Activated CD4-positive, alpha-beta memory T cell treated with anti-CD3 and anti-CD28 coated beads for 36 hours (primary cell): ENCODE results near the gene STARD5. TPM values are rescaled to one million over a fixed set of nuclear protein-coding genes. Genes with fewer than 3 reads are reported as not detected.
"Not testable (repeated sequence)": the region's sequence is repeated elsewhere in the genome, so short reads cannot be mapped to it uniquely, and the experiment has no call there.

ENCODE experiments used
- CTCF ChIA-PET: fragments of 350-600 bp; sonication (Branson Sonifier 250); formaldehyde crosslinking; loops from one replicate; lab custom pipeline; 2021; ENCODE audit warnings: antibody characterized with exemption, inconsistent platforms; lab: Charles Lee
- POLR2A ChIA-PET: fragments of 350-600 bp; sonication (Branson Sonifier 250); formaldehyde crosslinking; loops from one replicate; lab custom pipeline; 2021; ENCODE audit warnings: antibody characterized with exemption; lab: Charles Lee
- DNase-seq: peaks from one replicate; pipeline ENCODE4 v3.0.0-alpha.2; 2020
- H3K27ac Mint-ChIP-seq: one replicate; pipeline ENCODE4 v1.8.0; 2021; ENCODE audit warnings: mixed read lengths
- H3K27me3 Mint-ChIP-seq: one replicate; pipeline ENCODE4 v1.8.0; 2021; ENCODE audit warnings: mixed read lengths
- H3K36me3 Mint-ChIP-seq: one replicate; pipeline ENCODE4 v1.8.0; 2021; ENCODE audit warnings: mixed read lengths
- H3K4me1 Mint-ChIP-seq: one replicate; pipeline ENCODE4 v1.8.0; 2021; ENCODE audit warnings: low read depth, mixed read lengths
- H3K4me3 Mint-ChIP-seq: one replicate; pipeline ENCODE4 v1.8.0; 2021; ENCODE audit warnings: mild to moderate bottlenecking, mixed read lengths
- H3K9me3 Mint-ChIP-seq: one replicate; pipeline ENCODE4 v1.8.0; 2021; ENCODE audit warnings: mixed read lengths
- intact Hi-C: fragments of 100-400 bp; cut with micrococcal nuclease; formaldehyde crosslinking; loops from one replicate; pipeline ENCODE4 v1.15.1; 2023
- total RNA-seq, 2 experiments: library from RNA; stranded (reverse); gene quantifications; one replicate each; pipeline ENCODE4 v1.2.3, GENCODE V29; 2021

Gene STARD5
- total RNA-seq, 2 experiments from 2014 or later: 7.3 to 9.1 TPM

- Mint-ChIP-seq H3K36me3 (no peaks in the 10 kb centered on the region), H3K4me1 (peaks cover 8% of the 10 kb centered on the region), H3K27ac (no peak overlapping the region), H3K27me3 (no peaks in the 10 kb centered on the region), H3K9me3 (no peaks in the 10 kb centered on the region), H3K4me3 (no peak overlapping the region)
- ChIA-PET CTCF (interaction anchor here (0.6 to 5.7 kb wide), 18 partner anchors 11 to 359 kb away, joined by 3 to 65 read pairs (median 4); partner anchors contain the start of gene STARD5), POLR2A (no interaction called here)
- peak; percentile 51 for DNase-seq
- intact Hi-C loops: loop anchor here (10.0 kb wide), 1 partner anchor 58 kb away; no protein-coding TSS in a partner anchor
These were observed 12.6 kb upstream of the STARD5 start for GRCh38 chr15:81336568-81336967.

DNA sequence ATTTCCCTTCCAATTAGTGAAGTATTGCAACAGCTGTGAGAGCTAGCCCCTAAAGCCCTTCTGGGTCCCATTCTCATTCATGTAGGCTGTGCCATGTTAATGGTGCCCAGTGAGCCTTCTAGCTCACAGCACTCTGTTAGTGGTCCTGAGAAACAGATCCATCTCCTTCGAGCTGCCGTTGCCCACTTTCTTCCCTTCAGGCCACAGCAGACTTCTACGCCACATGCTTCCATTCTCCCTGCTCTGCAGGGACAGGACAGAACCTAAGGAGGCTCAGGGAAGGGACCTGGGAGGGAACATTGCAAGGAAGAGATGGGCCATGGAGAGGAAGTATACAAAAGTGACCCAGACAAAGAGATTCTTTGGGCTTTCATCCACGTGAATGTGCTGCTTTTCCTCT is 11.7 kb upstream of the STARD5 start:
- DNase-seq: no peak

GRCh38 chr15:81334768-81335435 is 11.0 kb upstream of the STARD5 start:
- Mint-ChIP-seq H3K27ac (no peak overlapping the region), H3K4me3 (no peak overlapping the region), H3K9me3 (no peaks in the 10 kb centered on the region), H3K36me3 (no peaks in the 10 kb centered on the region), H3K4me1 (peaks cover 8% of the 10 kb centered on the region), H3K27me3 (no peaks in the 10 kb centered on the region)
- POLR2A ChIA-PET: no interaction called here
- intact Hi-C loops: loop anchor here (1.0 to 10.0 kb wide), 2 partner anchors 60 kb away; no protein-coding TSS in a partner anchor
- no peak for DNase-seq
- CTCF ChIA-PET: interaction anchor here (1.3 to 5.7 kb wide), 6 partner anchors 9 to 69 kb away, joined by 3 to 65 read pairs (median 3); no protein-coding TSS in a partner anchor

More for the DNA sequence above, 11.7 kb upstream of the STARD5 start:
- no peak overlapping the region for H3K4me3 Mint-ChIP-seq
- peaks cover 8% of the 10 kb centered on the region for H3K4me1 Mint-ChIP-seq
- CTCF ChIA-PET: interaction anchor here (0.5 to 5.7 kb wide), 7 partner anchors 8 to 69 kb away, joined by 3 to 65 read pairs (median 4); no protein-coding TSS in a partner anchor
- intact Hi-C loops: loop anchor here (10.0 kb wide), 1 partner anchor 59 kb away; no protein-coding TSS in a partner anchor
- POLR2A ChIA-PET: no interaction called here
- H3K27me3 Mint-ChIP-seq: no peaks in the 10 kb centered on the region
- no peaks in the 10 kb centered on the region for H3K9me3 Mint-ChIP-seq
- no peak overlapping the region for H3K27ac Mint-ChIP-seq
- no peaks in the 10 kb centered on the region for H3K36me3 Mint-ChIP-seq

GRCh38 chr15:81333363-81333762 is 9.4 kb upstream of the STARD5 start:
- no peak for DNase-seq
- H3K27me3 Mint-ChIP-seq: no peaks in the 10 kb centered on the region
- H3K4me3 Mint-ChIP-seq: no peak overlapping the region
- intact Hi-C loops: loop anchor here (10.0 kb wide), 1 partner anchor 61 kb away; no protein-coding TSS in a partner anchor
- H3K36me3 Mint-ChIP-seq: no peaks in the 10 kb centered on the region
- H3K4me1 Mint-ChIP-seq: peaks cover 8% of the 10 kb centered on the region
- no peaks in the 10 kb centered on the region for H3K9me3 Mint-ChIP-seq
- POLR2A ChIA-PET: no interaction called here
- no peak overlapping the region for H3K27ac Mint-ChIP-seq
- CTCF ChIA-PET: interaction anchor here (1.4 to 4.6 kb wide), 3 partner anchors 31 to 67 kb away, joined by 3 to 26 read pairs (median 13); no protein-coding TSS in a partner anchor

- Mint-ChIP-seq H3K27me3 (no peaks in the 10 kb centered on the region), H3K4me3 (no peak overlapping the region), H3K9me3 (no peaks in the 10 kb centered on the region), H3K36me3 (no peaks in the 10 kb centered on the region), H3K27ac (no peak overlapping the region), H3K4me1 (peaks cover 5% of the 10 kb centered on the region)
- DNase-seq: no peak
- intact Hi-C loops: loop anchor here (10.0 kb wide), 1 partner anchor 62 kb away; no protein-coding TSS in a partner anchor
- ChIA-PET CTCF (interaction anchor here (3.1 to 4.6 kb wide), 2 partner anchors 57 to 66 kb away, joined by 13 to 26 read pairs; no protein-coding TSS in a partner anchor), POLR2A (no interaction called here)
These were observed 8.4 kb upstream of the STARD5 start for GRCh38 chr15:81332326-81332725.

GRCh38 chr15:81331600-81331999 is 7.7 kb upstream of the STARD5 start:
- Mint-ChIP-seq H3K27ac (no peak overlapping the region), H3K4me1 (peaks cover 2% of the 10 kb centered on the region), H3K36me3 (no peaks in the 10 kb centered on the region), H3K9me3 (no peaks in the 10 kb centered on the region), H3K4me3 (no peak overlapping the region), H3K27me3 (no peaks in the 10 kb centered on the region)
- ChIA-PET POLR2A (no interaction called here), CTCF (interaction anchor here (3.1 to 4.6 kb wide), 2 partner anchors 57 to 65 kb away, joined by 13 to 26 read pairs; no protein-coding TSS in a partner anchor)
- intact Hi-C loops: loop anchor here (10.0 kb wide), 1 partner anchor 63 kb away; no protein-coding TSS in a partner anchor
- no peak for DNase-seq

GRCh38 chr15:81331141-81331540 is 7.2 kb upstream of the STARD5 start:
- H3K36me3 Mint-ChIP-seq, H3K27ac Mint-ChIP-seq, H3K9me3 Mint-ChIP-seq, H3K27me3 Mint-ChIP-seq, DNase-seq, H3K4me3 Mint-ChIP-seq, POLR2A ChIA-PET, H3K4me1 Mint-ChIP-seq: not testable (repeated sequence)
- CTCF ChIA-PET: interaction anchor here (3.1 to 4.6 kb wide), 2 partner anchors 56 to 65 kb away, joined by 13 to 26 read pairs; no protein-coding TSS in a partner anchor
- intact Hi-C loops: loop anchor here (10.0 kb wide), 1 partner anchor 64 kb away; no protein-coding TSS in a partner anchor

DNA sequence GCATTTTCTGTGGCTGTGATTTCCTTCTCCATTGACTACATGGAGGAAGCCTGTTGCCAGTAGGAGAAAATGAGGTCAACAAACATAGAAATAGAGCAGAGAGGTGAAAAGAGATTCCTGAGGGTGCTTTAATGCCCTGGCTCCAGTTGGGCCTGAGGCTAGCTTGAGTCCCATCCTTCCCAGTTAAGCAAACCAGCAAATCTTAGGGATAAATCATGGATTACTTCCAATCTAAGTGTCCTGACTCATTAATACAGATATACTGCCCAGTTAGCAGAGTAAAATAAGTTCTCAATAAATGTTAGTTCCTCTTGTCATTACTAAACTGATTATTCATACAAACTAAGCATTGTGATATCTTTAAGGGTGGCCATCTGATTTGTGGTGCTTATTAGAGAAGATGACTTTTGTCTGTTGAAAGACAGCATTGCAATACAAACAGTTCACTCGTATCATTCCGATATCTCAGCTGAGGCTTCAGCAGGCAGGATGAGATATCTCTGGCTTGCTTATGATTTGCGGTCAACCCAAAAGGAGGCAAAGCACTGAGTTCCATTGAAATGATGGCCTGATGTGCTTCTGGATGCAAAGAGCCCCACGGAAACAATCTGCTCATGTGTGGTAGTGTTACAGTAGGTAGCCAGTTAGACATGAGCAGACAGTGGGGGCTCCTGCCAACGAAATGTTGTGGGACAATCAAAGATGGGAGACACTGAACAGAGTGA is 6.6 kb upstream of the STARD5 start:
- Mint-ChIP-seq H3K36me3 (no peaks in the 10 kb centered on the region), H3K9me3 (no peaks in the 10 kb centered on the region), H3K27ac (no peak overlapping the region), H3K27me3 (no peaks in the 10 kb centered on the region), H3K4me3 (no peak overlapping the region), H3K4me1 (no peaks in the 10 kb centered on the region)
- CTCF ChIA-PET: interaction anchor here (0.6 to 4.6 kb wide), 3 partner anchors 56 to 255 kb away, joined by 3 to 26 read pairs (median 13); no protein-coding TSS in a partner anchor
- intact Hi-C loops: loop anchor here (10.0 kb wide), 1 partner anchor 64 kb away; no protein-coding TSS in a partner anchor
- no peak for DNase-seq
- POLR2A ChIA-PET: no interaction called here

DNA sequence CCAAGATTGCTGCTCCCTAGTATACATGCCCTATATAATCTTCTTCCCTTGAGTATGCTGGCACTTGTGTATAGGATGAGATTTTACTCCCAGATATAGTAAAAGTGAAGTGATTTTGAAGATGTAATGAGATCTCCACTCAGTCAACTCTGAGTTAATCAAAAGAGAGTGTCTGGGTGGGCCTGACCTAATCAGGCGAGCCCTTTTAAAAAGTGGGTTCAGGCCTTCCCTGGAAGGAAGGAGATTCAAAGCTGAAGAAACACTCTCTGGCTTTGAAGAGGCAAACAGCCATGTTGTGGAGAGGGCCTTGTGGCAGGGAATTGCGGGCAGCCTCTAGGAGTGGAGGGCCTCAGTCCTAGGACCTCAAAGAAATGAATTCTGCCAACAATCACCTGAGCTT is 5.5 kb upstream of the STARD5 start:
- DNase-seq: no peak
- intact Hi-C loops: no loop called here
- Mint-ChIP-seq H3K36me3 (no peaks in the 10 kb centered on the region), H3K4me3 (no peak overlapping the region), H3K9me3 (no peaks in the 10 kb centered on the region), H3K27me3 (no peaks in the 10 kb centered on the region), H3K27ac (no peak overlapping the region), H3K4me1 (peaks cover 5% of the 10 kb centered on the region)
- ChIA-PET CTCF (interaction anchor here (4.6 kb wide), 1 partner anchor 55 kb away, joined by 26 read pairs; no protein-coding TSS in a partner anchor), POLR2A (no interaction called here)

GRCh38 chr15:81327516-81327915 is 3.6 kb upstream of the STARD5 start:
- POLR2A ChIA-PET: interaction anchor here (1.4 kb wide), 1 partner anchor 26 kb away, joined by 4 read pairs; no protein-coding TSS in a partner anchor
- intact Hi-C loops: no loop called here

GRCh38 chr15:81326466-81327212 is 2.7 kb upstream of the STARD5 start:
- ChIA-PET CTCF (interaction anchor here (1.7 to 4.2 kb wide), 5 partner anchors 33 to 60 kb away, joined by 4 to 24 read pairs (median 6); no protein-coding TSS in a partner anchor), POLR2A (interaction anchor here (1.4 kb wide), 1 partner anchor 25 kb away, joined by 4 read pairs; no protein-coding TSS in a partner anchor)
- H3K4me3 Mint-ChIP-seq: no peak overlapping the region
- no peak for DNase-seq
- H3K36me3 Mint-ChIP-seq: no peaks in the 10 kb centered on the region
- intact Hi-C loops: no loop called here
- peaks cover 24% of the 10 kb centered on the region for H3K4me1 Mint-ChIP-seq
- H3K9me3 Mint-ChIP-seq: no peaks in the 10 kb centered on the region
- H3K27ac Mint-ChIP-seq: no peak overlapping the region
- H3K27me3 Mint-ChIP-seq: no peaks in the 10 kb centered on the region

More at GRCh38 chr15:81327516-81327915, 3.6 kb upstream of the STARD5 start:
- H3K36me3 Mint-ChIP-seq: no peaks in the 10 kb centered on the region
- DNase-seq: no peak
- H3K9me3 Mint-ChIP-seq: no peaks in the 10 kb centered on the region
- H3K4me3 Mint-ChIP-seq: no peak overlapping the region
- no peak overlapping the region for H3K27ac Mint-ChIP-seq
- H3K27me3 Mint-ChIP-seq: no peaks in the 10 kb centered on the region
- peaks cover 16% of the 10 kb centered on the region for H3K4me1 Mint-ChIP-seq
- CTCF ChIA-PET: interaction anchor here (0.6 to 4.2 kb wide), 6 partner anchors 34 to 61 kb away, joined by 4 to 24 read pairs (median 6); no protein-coding TSS in a partner anchor
